Measurements from ENCODE around the gene IRF2BP1.

DNA sequence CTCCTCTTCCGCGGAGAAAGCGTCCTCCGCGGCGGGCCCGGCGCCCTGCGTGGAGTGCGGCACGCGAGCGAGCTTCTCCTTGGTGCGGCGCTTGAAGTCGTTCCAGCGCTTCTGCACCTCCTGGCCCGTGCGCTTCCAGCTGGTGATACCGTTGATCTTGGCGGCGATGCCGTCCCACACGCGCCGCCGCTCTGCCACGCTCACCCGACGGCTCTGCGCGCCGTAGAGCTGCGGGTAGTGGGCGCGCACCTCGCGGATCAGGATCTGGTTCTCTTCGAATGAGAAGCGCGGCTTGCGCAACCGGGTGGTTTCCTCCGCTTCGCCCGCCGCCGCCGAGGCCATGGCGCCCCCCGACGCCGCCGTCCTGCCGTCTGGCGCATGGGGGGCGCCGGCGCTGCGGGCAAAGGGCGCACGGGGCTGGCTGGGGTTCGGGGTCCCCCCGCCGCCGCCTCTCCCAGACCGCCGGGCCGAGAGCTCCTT lies 15.5 kb upstream of the IRF2BP1 start:
- TF ChIP-seq, protein P1, sequence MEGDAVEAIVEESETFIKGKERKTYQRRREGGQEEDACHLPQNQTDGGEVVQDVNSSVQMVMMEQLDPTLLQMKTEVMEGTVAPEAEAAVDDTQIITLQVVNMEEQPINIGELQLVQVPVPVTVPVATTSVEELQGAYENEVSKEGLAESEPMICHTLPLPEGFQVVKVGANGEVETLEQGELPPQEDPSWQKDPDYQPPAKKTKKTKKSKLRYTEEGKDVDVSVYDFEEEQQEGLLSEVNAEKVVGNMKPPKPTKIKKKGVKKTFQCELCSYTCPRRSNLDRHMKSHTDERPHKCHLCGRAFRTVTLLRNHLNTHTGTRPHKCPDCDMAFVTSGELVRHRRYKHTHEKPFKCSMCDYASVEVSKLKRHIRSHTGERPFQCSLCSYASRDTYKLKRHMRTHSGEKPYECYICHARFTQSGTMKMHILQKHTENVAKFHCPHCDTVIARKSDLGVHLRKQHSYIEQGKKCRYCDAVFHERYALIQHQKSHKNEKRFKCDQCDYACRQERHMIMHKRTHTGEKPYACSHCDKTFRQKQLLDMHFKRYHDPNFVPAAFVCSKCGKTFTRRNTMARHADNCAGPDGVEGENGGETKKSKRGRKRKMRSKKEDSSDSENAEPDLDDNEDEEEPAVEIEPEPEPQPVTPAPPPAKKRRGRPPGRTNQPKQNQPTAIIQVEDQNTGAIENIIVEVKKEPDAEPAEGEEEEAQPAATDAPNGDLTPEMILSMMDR (IDR thresholded peaks at IDR 0.05 in 4 of 5, conservative IDR thresholded peaks at IDR 0.05 in 1 of 5): no peak
- no peak for TF ChIP-seq POLR2A (IDR thresholded peaks at IDR 0.05)
